Ammon's horn (tissue), 1 donor: ENCODE results near the gene GAGE12J.
"Not testable (repeated sequence)": the region's sequence is repeated elsewhere in the genome, so short reads cannot be mapped to it uniquely, and the experiment has no call there.

Source experiments
- DNase-seq: peaks from one replicate; pipeline ENCODE4 v3.0.0-alpha.2; 2016; ENCODE audit warnings: low spot score

The GAGE12J gene

DNA sequence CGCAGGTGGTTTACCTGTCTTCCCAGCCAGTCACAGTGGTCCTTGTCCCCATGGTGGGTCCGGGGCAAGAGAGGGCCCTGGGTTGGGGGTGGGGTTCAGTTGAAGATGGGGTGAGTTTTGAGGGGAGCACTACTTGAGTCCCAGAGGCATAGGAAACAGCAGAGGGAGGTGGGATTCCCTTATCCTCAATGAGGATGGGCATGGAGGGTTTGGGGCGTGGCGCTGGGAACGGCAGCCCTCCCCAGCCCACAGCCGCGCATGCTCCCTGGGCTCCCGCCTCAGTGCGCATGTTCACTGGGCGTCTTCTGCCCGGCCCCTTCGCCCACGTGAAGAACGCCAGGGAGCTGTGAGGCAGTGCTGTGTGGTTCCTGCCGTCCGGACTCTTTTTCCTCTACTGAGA is at the start of gene GAGE12J:
TSS of gene GAGE12J (plus strand) at position 301 of the 400 bp plus-strand sequence. CDS start 1,157 bp downstream, outside the sequence.
- DNase-seq: not testable (repeated sequence)

DNA sequence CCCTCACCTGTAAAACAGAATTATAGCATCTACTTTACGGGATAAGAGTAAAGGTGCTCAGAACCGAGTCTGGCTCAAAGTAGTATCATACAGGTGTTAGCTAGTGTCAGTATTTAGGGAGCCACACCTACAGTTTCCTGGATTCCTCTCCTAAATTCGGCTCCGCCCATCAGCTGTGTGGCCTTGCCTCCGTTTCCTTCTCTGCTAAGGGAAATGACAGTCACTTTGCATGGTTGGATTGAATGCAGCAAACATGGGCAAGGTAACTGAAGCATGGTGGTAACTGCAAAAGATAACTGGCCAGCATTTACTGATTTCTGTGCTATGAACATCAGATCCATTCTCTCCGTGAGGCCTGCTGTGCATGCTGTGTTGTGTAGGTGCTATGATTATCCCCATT is 49.4 kb upstream of the GAGE12J start:
- no peak for DNase-seq

- DNase-seq: no peak
Measured at GRCh38 chrX:49273181-49273727, 48.6 kb upstream of the GAGE12J start.

DNA sequence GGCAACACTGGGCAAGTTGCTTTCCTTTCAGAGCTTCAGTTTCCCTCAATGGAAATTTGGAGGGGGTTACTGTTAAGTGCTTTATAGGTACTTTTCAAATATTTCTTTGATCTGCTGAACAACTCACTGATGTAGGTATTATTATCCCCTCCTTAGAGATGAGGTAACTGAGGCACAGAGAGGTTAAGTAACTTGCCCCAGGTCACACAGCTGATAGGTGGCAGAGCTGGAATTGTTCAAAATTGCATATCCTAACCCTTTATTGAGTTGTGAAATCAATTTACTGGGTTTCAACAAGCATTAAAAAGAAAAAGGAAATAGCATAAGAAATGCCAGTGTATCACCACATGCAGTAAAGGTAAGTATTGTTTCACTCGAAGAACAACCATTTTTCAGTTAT is 45.6 kb upstream of the GAGE12J start:
- DNase-seq: no peak

DNA sequence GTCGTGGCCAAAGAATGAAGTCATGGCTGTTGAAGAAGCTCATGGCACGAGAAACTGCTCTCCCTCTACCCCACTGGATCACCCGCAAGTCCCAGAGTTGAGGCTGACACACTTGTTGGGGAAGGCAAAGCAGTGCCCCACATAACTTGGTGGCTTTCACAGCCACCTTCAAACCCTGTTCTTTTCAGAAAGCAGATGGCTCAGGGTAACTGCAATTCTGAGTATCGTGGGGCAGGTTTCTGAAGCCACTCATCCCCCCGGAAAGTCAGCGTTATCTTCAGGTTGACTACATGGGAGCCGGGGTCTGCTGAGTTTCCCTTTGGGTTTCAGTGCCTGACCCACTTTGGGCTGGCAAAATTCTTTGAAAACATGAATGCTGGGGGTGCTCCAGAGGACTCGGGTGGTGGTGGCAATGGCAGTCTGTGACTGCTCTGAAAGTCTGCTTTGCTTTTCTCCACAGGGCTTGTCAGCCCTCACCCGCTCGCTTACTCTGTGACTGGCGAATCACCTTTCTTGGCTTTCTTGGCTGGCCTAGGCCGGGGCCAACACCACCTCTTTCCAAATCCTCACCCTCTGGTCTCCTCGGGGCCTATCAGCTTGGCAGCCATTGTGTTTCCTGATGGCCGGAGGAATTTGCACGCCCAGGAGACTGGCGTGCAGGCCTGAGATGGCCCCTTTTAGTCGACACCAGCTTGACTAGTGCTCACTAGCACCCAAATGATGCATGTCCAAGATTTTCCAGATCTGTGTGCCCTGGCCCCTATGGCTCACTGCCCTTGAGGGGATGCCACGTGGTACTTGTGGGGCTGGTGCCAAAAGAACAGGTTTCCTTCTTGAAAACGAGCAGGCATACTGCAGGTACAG is 44.9 kb upstream of the GAGE12J start:
- DNase-seq: no peak

- DNase-seq: no peak
Measured at GRCh38 chrX:49277535-49277830, 44.4 kb upstream of the GAGE12J start.

- no peak for DNase-seq
Measured at GRCh38 chrX:49278081-49278480, 43.8 kb upstream of the GAGE12J start.

- peak; percentile 40 for DNase-seq
Measured at GRCh38 chrX:49282647-49283011, 39.2 kb upstream of the GAGE12J start.

- DNase-seq: no peak
Measured at GRCh38 chrX:49284212-49284611, 37.6 kb upstream of the GAGE12J start.

DNA sequence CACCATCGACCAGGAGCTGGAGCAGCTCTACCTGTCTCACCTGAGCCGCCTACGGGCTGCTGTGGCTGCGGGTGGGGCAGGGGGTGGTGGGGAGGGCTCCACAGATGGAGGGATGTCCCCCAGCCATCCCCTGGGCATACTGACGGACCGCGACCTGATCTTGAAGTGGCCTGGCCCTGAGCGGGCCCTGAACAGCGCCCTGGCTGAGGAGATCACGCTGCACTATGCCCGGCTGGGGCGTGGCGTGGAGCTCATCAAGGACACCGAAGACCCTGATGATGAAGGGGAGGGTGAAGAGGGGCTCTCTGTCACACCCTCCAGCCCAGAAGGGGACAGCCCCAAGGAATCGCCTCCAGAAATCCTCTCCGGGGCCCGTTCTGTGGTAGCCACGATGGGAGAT is 35.7 kb upstream of the GAGE12J start:
- no peak for DNase-seq

- no peak for DNase-seq
Measured at GRCh38 chrX:49286581-49286980, 35.3 kb upstream of the GAGE12J start.

DNA sequence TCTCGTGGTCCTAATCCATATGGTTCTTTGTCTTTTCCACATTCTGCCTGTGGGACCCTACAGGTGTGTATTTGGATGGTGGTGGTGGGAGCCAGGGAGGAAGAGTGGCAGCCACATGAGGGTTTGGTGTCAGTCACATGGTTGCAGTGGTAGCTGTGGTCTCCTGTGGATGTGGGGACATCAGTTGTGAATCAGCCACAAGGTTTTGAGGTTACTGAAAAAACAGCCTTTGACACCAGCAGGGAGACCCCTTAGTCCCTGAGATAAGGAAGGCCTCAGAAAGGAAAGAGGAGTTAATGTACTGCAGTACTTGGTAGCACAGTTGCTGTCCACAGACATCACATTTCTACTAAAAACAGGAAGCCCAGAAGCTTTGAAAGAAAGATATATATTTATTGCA is 34.2 kb upstream of the GAGE12J start:
- DNase-seq: no peak

DNA sequence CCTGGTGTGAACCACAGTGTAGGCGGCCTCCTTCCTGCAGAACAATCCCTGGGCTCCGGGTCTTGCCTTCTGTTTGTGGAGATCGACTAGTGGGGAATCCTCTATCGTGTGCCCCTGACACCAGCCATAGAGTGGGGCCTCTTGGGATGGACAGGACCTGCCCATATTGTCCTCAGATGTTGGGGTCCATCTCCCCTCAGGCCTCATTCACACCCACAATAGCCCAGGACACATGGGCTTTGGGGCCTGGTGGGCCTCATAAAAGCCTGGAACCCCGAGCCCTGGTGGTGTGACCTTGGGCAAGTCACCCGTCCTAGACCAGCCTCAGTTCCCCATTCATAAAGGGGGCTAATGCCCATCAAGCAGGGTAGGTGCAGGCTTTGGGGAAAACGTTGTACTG is 31.6 kb upstream of the GAGE12J start:
- no peak for DNase-seq

DNA sequence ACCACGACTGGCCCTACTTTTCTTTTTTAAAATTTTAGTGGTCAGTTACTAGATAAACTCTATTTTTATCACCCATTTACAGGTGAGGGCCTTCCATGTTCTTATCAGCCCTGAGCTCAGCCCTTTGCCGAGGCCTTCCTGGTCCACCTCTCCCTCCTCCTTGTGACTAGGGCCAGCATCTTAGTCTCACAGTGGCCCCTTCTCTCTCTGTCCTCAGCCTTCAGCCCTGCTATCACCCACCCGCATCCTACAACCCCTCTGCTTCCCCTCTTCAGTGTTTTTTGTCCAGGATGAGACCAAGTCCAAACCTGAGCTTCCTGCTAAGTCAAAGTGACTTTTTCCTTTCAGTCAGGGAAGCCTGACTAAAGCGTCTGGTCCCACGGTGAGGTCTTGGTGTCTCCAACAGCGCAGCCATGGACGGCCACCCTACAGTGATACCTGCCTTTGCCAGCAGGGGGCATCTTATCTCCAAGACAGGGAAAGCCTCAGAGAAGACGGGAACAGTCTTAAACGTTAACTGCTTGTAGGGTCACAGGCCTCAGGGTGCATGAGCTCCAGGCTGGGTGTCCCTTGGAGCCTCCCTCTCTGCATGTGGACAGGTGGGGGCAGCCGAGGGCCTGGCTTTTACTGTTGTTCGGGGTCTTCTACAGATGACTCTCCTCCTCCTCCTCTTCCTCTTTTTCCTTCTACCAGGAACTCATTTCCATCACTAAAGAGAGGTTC is 30.1 kb upstream of the GAGE12J start:
- peak; percentile 46 for DNase-seq

DNA sequence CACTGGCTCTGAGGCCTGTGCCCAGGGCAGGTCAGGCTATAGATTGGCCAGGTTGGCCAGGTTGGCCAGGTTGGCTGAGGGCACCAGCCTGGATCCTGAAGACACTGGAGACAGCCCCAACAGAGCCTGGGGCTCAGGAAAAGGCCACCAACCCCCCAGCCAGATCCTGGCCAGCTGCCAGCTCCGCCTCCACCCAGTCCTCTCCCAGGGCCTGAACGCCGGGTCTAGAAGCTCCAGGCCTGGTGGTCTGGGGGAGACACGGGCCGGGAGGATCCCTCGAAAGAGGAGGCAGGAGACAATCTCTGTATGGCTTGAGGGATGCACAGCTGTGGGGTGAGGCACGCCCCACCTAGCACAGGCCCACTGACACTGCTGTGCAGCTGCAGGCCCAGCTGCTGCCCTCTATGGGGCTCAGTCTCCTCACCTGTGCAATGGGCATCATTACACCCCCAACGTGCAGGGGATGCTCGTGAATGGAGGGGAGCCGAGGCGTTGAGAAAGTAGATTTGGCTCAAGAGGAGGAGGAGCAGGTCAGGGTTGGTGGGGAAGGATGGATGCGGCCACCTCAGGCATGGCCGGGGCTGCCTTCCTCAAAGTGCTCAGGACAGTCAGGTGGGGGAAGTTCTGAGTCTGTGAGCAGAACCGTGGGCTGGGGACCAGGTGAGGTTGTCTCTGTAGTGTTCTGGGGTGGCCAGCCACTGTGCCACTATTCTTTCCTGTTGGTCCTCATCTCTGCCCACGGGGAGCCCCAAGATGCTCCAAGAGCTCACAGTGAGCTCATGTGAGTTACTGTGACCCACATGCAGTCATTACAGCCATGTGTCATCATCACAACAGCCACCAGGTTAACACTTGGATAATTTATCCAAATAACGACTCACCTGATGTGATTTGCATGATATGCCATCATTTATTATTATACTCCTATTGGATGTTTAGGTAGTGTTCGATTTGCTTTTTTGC is 29.2 kb upstream of the GAGE12J start:
- no peak for DNase-seq

DNA sequence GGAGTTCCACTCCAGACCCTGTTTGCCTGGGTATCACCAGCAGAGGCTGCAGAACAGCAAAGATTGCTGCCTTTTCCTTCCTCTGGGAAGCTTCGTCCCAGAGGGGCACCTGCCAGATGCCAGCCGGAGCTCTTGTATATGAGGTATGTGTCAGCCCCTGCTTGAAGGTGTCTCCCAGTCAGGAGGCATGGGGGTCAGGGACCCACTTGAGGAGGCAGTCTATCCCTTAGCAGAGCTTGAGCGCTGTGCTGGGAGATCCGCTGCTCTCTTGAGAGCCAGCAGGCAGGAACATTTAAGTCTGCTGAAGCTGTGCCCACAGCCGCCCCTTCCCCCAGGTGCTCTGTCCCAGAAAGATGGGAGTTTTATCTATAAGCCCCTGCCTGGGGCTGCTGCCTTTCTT is 22.5 kb upstream of the GAGE12J start:
- not testable (repeated sequence) for DNase-seq

- DNase-seq: no peak
Measured at GRCh38 chrX:49300703-49301102, 21.1 kb upstream of the GAGE12J start.

- DNase-seq: no peak
Measured at GRCh38 chrX:49303346-49303745, 18.5 kb upstream of the GAGE12J start, which contains the start of gene GAGE10. Gene GAGE10 (plus strand): TSS chrX:49303646. CDS start chrX:49304860, 1,214 bp downstream.

- DNase-seq: not testable (repeated sequence)
Measured at GRCh38 chrX:49307775-49308174, 14.1 kb upstream of the GAGE12J start.

DNA sequence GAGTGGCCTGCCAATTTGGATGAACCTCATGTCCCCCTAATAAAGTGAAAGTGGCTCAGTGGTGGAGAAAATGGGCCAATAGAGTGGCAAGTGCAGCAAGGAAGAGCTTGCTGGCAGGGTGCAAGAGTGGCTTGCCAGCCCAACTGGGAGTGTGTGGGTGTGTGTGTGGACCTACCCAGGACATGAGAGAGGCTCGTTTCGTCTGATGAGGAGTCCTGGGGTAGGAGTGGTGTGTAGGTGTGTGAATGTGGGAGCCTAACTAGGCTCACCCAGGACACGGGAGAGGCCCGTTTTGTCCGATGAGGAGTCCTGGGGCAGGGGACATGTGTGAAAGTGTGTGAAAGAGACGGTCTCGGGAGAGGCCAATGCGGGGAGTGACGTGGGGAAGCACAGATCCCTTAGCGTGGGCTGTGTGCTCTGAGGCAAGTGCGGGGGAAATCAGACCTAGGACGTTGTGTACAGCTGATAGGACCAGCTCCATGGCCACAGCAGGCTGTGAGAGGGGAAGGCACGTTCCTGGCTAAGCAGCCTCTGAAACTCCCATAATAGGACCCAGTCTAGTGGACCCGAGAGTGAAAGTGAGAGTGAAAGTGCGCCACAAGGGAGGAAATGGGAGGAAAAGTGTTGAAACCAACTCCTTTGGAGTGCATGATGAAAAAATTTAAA is 13.1 kb upstream of the GAGE12J start:
- no peak for DNase-seq

- DNase-seq: no peak
Measured at GRCh38 chrX:49309401-49309981, 12.3 kb upstream of the GAGE12J start.
